Spleen (tissue), 7 donors: ENCODE measurements around the gene CNDP1.

Source experiments
- POLR2A ChIP-seq, 3 donors: fragments of 450-650 bp; IDR thresholded peaks; one replicate each; pipeline ENCODE4 v1.5.1; 2017; ENCODE audit warnings: antibody characterized with exemption in 3 of 3, mild to moderate bottlenecking in 1 of 3
- POLR2AphosphoS5 ChIP-seq, 3 donors: sonication (generic); formaldehyde crosslinking; IDR thresholded peaks; one replicate each; pipeline ENCODE4 v1.5.1; 2017; ENCODE audit warnings: antibody characterized with exemption in 3 of 3
- TF ChIP-seq, protein P1 (sequence below), 11 experiments: fragments of 200-600 bp in 7 of 11; fragments of 450-650 bp in 4 of 11; sonication (generic) in 4 of 11; IDR thresholded peaks in 8 of 11; conservative IDR thresholded peaks in 3 of 11; 1 replicate in 7 of 11; 2 replicates in 4 of 11; pipeline versions ENCODE4 v1.4.0 to v1.8.0; 2016 to 2021; ENCODE audit warnings: antibody characterized with exemption in 11 of 11, inconsistent platforms in 4 of 11, mild to moderate bottlenecking in 1 of 11
- donor health status: DM: no; HTN: no; CAD: no; lungs with moderate emphysema.
- donor health status: DM: no; HTN: no; CAD: no.
- donor health status: DM: no; HTN: no; CAD: no.

- TF ChIP-seq, protein P1, sequence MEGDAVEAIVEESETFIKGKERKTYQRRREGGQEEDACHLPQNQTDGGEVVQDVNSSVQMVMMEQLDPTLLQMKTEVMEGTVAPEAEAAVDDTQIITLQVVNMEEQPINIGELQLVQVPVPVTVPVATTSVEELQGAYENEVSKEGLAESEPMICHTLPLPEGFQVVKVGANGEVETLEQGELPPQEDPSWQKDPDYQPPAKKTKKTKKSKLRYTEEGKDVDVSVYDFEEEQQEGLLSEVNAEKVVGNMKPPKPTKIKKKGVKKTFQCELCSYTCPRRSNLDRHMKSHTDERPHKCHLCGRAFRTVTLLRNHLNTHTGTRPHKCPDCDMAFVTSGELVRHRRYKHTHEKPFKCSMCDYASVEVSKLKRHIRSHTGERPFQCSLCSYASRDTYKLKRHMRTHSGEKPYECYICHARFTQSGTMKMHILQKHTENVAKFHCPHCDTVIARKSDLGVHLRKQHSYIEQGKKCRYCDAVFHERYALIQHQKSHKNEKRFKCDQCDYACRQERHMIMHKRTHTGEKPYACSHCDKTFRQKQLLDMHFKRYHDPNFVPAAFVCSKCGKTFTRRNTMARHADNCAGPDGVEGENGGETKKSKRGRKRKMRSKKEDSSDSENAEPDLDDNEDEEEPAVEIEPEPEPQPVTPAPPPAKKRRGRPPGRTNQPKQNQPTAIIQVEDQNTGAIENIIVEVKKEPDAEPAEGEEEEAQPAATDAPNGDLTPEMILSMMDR (IDR thresholded peaks at IDR 0.05 in 8 of 11, conservative IDR thresholded peaks at IDR 0.05 in 3 of 11): no peak
- TF ChIP-seq POLR2A (IDR thresholded peaks at IDR 0.05): no peak
- no peak for TF ChIP-seq POLR2AphosphoS5 (IDR thresholded peaks at IDR 0.05)
Measured at GRCh38 chr18:74497324-74497676, 37.0 kb upstream of the CNDP1 start.
